Hepatocyte (in vitro differentiated cells): ENCODE data around the gene CKAP2L. TPM values are rescaled to one million over a fixed set of nuclear protein-coding genes. Genes with fewer than 3 reads are reported as not detected.

Experiments
- DNase-seq: peaks from one replicate; pipeline ENCODE4 v3.0.0-alpha.2; 2016; ENCODE audit warnings: low spot score
- H2AFZ ChIP-seq: fragments of 200-600 bp; sonication (generic); 2 replicates; pipeline ENCODE4 v1.6.0; 2016; ENCODE audit warnings: antibody characterized with exemption, mild to moderate bottlenecking
- H3K27ac ChIP-seq: fragments of 200-600 bp; sonication (generic); 2 replicates; pipeline ENCODE4 v1.5.1; 2016; ENCODE audit warnings: mild to moderate bottlenecking
- H3K27me3 ChIP-seq: fragments of 200-600 bp; sonication (generic); 2 replicates; pipeline ENCODE4 v1.6.1; 2016
- H3K36me3 ChIP-seq: fragments of 200-600 bp; sonication (generic); replicated peaks from 2 replicates; pipeline ENCODE4 v1.5.1; 2016; ENCODE audit warnings: low read depth; ENCODE audit not compliant: insufficient read depth
- H3K4me1 ChIP-seq: fragments of 200-600 bp; sonication (generic); 2 replicates; pipeline ENCODE4 v1.5.1; 2016; ENCODE audit warnings: mild to moderate bottlenecking, moderate library complexity; ENCODE audit not compliant: insufficient read depth
- H3K4me2 ChIP-seq: fragments of 200-600 bp; sonication (generic); 2 replicates; pipeline ENCODE4 v1.6.0; 2016
- H3K4me3 ChIP-seq: fragments of 200-600 bp; sonication (generic); 2 replicates; pipeline ENCODE4 v1.5.1; 2016; ENCODE audit warnings: mild to moderate bottlenecking
- H3K79me2 ChIP-seq: fragments of 200-600 bp; sonication (generic); 2 replicates; pipeline ENCODE4 v1.6.0; 2017; ENCODE audit warnings: mild to moderate bottlenecking
- H3K9me2 ChIP-seq: fragments of 200-600 bp; sonication (generic); replicated peaks from 2 replicates; pipeline ENCODE4 v1.6.0; 2017; ENCODE audit warnings: mild to moderate bottlenecking; ENCODE audit not compliant: insufficient read depth
- H3K9me3 ChIP-seq: fragments of 200-600 bp; sonication (generic); 2 replicates; pipeline ENCODE4 v1.5.1; 2016; ENCODE audit warnings: low read depth, mild to moderate bottlenecking
- H4K20me1 ChIP-seq: fragments of 200-600 bp; sonication (generic); 2 replicates; pipeline ENCODE4 v1.6.0; 2016; ENCODE audit warnings: mild to moderate bottlenecking; ENCODE audit not compliant: insufficient read depth, poor library complexity, severe bottlenecking
- CTCF ChIP-seq: fragments of 200-600 bp; sonication (generic); IDR thresholded peaks from 2 replicates; pipeline ENCODE4 v1.5.1; 2016; ENCODE audit warnings: antibody characterized with exemption, mild to moderate bottlenecking; ENCODE audit not compliant: poor library complexity
- EZH2 ChIP-seq: fragments of 200-600 bp; sonication (generic); IDR thresholded peaks from 2 replicates; pipeline ENCODE4 v1.6.1; 2016; ENCODE audit warnings: antibody characterized with exemption, mild to moderate bottlenecking, borderline replicate concordance
- EZH2phosphoT487 ChIP-seq: fragments of 200-600 bp; sonication (generic); IDR thresholded peaks from one replicate; pipeline ENCODE4 v1.6.1; 2018; ENCODE audit warnings: antibody characterized with exemption, mild to moderate bottlenecking, low read depth, moderate library complexity; ENCODE audit not compliant: unreplicated experiment, severe bottlenecking
- WGBS: methylation state at CpG from one replicate; pipeline ENCODE4 v1.1.6; 2016; ENCODE audit warnings: low lambda C conversion rate; ENCODE audit errors: missing lambda C conversion rate; 5-methylcytosine and 5-hydroxymethylcytosine counted together
- polyA plus RNA-seq: library from polyadenylated mRNA; unstranded; fragments of >200 nt; fragmentation: Nextera tagmentation; extraction: Ambion mirVana; gene quantifications from 2 replicates; pipeline ENCODE4 v1.2.1, GENCODE V29; 2016
- total RNA-seq: library from RNA; depleted of rRNA; stranded (reverse); fragments of >200 nt; gene quantifications from 2 replicates; pipeline ENCODE4 v1.2.3, GENCODE V29; 2014

The CKAP2L gene
- total and polyA plus RNA-seq, 2 experiments from 2014 or later, result 7.2 to 8.1 TPM

- no peak for DNase-seq
- TF ChIP-seq EZH2 (no peak), EZH2phosphoT487 (no peak), CTCF (no peak)
- Histone ChIP-seq H3K4me3 (no peak overlapping the region), H3K4me2 (no peak overlapping the region), H3K79me2 (no peaks in the 10 kb centered on the region), H3K9me2 (no peaks in the 10 kb centered on the region), H2AFZ (no peak overlapping the region), H3K27ac (no peak overlapping the region), H4K20me1 (no peaks in the 10 kb centered on the region), H3K36me3 (no peaks in the 10 kb centered on the region), H3K4me1 (no peaks in the 10 kb centered on the region), H3K27me3 (no peaks in the 10 kb centered on the region), H3K9me3 (no peaks in the 10 kb centered on the region)
- WGBS, result 88% methylated on average over 1 of the region's 1 CpG
These were observed 24.8 kb upstream of the CKAP2L start for GRCh38 chr2:112789186-112789585.

- H3K4me1 ChIP-seq, result no peaks in the 10 kb centered on the region
- H3K27me3 ChIP-seq, result no peaks in the 10 kb centered on the region
- H3K36me3 ChIP-seq, result no peaks in the 10 kb centered on the region
- no peaks in the 10 kb centered on the region for H3K9me2 ChIP-seq
- H2AFZ ChIP-seq, result no peak overlapping the region
- TF ChIP-seq CTCF, result no peak
- no peak for TF ChIP-seq EZH2
- TF ChIP-seq EZH2phosphoT487, result no peak
- no peaks in the 10 kb centered on the region for H3K79me2 ChIP-seq
- no peak overlapping the region for H3K27ac ChIP-seq
- no peak for DNase-seq
- H3K4me2 ChIP-seq, result no peak overlapping the region
- H3K4me3 ChIP-seq, result no peak overlapping the region
- no peaks in the 10 kb centered on the region for H3K9me3 ChIP-seq
- WGBS, result 67% methylated on average over 3 of the region's 3 CpGs
- no peaks in the 10 kb centered on the region for H4K20me1 ChIP-seq
These were observed 24.2 kb upstream of the CKAP2L start for GRCh38 chr2:112788653-112789052.

- no peak overlapping the region for H3K4me3 ChIP-seq
- H3K4me2 ChIP-seq, result no peak overlapping the region
- H3K27me3 ChIP-seq, result no peaks in the 10 kb centered on the region
- TF ChIP-seq EZH2 (no peak), CTCF (no peak), EZH2phosphoT487 (no peak)
- no peaks in the 10 kb centered on the region for H3K4me1 ChIP-seq
- no peak for DNase-seq
- H3K9me2 ChIP-seq, result no peaks in the 10 kb centered on the region
- WGBS, result 91% methylated on average over 4 of the region's 4 CpGs
- H4K20me1 ChIP-seq, result no peaks in the 10 kb centered on the region
- no peak overlapping the region for H2AFZ ChIP-seq
- H3K9me3 ChIP-seq, result no peaks in the 10 kb centered on the region
- H3K79me2 ChIP-seq, result no peaks in the 10 kb centered on the region
- no peaks in the 10 kb centered on the region for H3K36me3 ChIP-seq
- no peak overlapping the region for H3K27ac ChIP-seq
These were observed 23.5 kb upstream of the CKAP2L start for GRCh38 chr2:112787729-112788393.
